Thyroid gland (tissue), 4 donors: ENCODE measurements around the gene ST8SIA5.

Experiments used
- POLR2A ChIP-seq, 2 donors: fragments of 450-650 bp; IDR thresholded peaks; one replicate each; pipeline ENCODE4 v1.6.1; 2017; ENCODE audit warnings: antibody characterized with exemption in 2 of 2, mild to moderate bottlenecking in 2 of 2, moderate library complexity in 1 of 2
- TF ChIP-seq, protein P1 (sequence below), 6 experiments: fragments of 200-600 bp in 3 of 6; fragments of 450-650 bp in 3 of 6; sonication (generic) in 3 of 6; IDR thresholded peaks; one replicate each; pipeline ENCODE4 v1.5.1; 2016 to 2019; ENCODE audit warnings: antibody characterized with exemption in 6 of 6, mild to moderate bottlenecking in 2 of 6, inconsistent platforms in 1 of 6, moderate library complexity in 1 of 6

GRCh38 chr18:46715062-46715461 lies 41.8 kb downstream of the ST8SIA5 start:
- TF ChIP-seq, protein P1, sequence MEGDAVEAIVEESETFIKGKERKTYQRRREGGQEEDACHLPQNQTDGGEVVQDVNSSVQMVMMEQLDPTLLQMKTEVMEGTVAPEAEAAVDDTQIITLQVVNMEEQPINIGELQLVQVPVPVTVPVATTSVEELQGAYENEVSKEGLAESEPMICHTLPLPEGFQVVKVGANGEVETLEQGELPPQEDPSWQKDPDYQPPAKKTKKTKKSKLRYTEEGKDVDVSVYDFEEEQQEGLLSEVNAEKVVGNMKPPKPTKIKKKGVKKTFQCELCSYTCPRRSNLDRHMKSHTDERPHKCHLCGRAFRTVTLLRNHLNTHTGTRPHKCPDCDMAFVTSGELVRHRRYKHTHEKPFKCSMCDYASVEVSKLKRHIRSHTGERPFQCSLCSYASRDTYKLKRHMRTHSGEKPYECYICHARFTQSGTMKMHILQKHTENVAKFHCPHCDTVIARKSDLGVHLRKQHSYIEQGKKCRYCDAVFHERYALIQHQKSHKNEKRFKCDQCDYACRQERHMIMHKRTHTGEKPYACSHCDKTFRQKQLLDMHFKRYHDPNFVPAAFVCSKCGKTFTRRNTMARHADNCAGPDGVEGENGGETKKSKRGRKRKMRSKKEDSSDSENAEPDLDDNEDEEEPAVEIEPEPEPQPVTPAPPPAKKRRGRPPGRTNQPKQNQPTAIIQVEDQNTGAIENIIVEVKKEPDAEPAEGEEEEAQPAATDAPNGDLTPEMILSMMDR (IDR thresholded peaks at IDR 0.05) = no peak
- no peak for TF ChIP-seq POLR2A (IDR thresholded peaks at IDR 0.05)
